GM04503 (cell line): ENCODE results near the gene CIROP.

Experiments
- DNase-seq: peaks from one replicate; pipeline ENCODE4 v3.0.0-alpha.2; 2012; ENCODE audit warnings: low read depth

CIROP gene

DNA sequence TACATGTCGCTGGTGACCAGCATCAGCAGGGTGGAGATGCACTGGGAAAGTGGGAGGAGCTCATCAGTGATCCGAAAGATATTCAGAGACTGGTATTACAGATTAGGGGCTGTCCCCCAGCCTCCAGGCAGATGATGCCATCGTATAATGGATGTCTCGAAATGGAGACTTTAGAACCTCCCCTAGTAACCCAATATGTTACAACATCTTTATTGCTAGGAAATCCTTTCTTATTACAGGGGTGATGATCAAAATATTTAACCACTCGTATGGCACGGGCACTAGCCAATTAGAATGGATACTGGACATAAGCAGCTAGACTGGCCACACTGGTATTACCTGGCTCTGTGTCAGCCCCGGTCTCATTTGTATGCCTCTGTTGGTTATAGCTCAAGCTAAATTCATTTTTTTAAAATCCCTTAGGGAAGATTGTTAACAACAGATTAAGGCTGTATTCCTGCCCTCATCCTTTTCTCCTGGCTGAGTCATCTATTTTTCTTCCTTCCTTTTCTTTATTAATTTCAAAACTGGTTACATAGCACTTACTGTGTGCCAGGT, 25.0 kb upstream of the CIROP start:
- DNase-seq: no peak

DNA sequence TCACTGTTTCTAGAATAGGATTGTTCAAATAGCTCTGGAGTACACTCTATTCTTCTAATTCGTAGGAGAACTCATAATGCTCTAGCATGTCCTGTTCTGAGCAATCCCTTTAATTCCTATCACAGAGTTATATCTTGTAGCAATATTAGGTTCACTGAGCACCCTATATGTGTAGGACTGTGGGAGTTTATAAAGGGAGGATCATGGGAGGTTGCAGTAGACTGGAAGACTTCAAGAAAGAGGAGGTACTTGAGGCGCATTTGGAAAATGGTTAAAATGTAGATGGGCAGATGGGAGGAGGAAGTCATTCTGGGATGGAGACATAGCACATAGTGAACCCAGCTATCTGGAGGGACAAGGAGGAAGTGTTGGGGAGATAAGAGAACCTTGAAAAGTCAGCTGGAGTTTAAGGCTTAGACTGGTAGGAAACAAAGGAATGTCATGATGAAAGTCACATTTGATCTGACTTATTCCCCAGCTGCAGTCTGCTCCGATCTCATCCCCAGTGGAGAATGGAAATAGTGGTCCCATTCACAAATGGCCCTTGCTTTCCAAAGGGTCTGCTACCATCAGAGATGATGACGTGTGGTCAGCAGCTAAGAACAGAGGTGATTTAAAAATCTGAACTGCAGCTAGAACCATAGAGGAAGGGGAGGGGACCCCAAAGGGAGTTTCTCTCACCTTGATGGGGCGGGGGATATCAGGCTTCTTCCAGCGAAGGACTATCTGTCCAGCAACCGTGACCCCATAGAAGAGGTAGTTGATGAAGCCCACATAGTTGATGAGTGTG, 24.4 kb upstream of the CIROP start:
- DNase-seq: no peak

DNA sequence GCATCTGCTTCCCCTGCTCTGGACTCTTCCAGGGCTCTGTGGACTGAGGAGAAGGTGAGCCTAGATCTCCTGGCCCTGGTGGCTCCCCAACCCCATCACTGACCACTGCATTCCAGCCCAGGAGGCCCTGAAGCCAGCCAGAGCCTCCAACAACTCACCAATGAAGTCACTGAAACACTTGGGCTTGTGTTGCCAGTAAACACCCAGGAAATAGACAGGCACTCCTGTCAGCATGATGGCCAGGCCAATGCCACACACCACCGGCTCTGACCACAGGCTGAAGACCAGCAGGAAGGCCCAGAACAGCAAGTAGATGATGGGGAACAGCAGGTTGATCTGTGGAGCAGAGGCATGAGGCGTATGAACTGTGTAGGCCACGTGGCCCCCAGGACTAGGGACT, 23.1 kb upstream of the CIROP start:
- no peak for DNase-seq

DNA sequence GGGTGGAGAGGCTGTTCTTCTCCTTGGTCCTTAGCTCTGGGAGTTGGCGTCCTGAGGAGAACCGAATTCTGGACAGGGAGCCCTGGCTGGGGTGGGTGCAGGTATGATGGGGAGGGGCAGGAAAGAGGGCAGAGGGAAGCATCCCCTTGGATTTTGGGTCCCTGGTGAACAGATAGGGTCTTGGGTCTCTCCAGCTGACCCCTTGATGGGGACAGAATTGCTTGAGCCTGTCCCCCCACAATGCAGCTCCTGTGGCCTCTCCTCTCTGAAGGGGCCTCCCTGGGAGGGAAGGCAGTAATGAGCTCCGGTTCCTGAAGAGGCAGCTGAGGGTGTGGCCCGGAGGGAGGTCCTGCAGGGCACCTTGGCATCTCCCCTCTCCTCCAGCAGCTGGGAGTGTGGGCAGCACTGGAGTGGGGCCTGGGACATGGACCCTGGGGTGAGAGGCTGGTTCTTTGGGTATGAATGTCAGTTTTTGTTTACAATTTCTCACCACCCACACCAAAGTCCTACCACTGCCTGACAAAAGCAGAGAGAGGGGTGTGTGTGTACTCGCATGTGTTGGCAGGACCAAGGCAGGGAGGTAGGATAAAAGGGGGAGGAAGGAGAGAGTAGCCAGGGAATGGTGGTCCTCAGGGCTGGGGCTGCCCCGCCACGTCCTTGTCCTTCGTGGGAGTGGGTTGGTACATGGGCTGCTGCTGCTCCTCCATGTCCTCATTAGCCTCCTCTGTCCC, 21.9 kb upstream of the CIROP start:
- no peak for DNase-seq

DNA sequence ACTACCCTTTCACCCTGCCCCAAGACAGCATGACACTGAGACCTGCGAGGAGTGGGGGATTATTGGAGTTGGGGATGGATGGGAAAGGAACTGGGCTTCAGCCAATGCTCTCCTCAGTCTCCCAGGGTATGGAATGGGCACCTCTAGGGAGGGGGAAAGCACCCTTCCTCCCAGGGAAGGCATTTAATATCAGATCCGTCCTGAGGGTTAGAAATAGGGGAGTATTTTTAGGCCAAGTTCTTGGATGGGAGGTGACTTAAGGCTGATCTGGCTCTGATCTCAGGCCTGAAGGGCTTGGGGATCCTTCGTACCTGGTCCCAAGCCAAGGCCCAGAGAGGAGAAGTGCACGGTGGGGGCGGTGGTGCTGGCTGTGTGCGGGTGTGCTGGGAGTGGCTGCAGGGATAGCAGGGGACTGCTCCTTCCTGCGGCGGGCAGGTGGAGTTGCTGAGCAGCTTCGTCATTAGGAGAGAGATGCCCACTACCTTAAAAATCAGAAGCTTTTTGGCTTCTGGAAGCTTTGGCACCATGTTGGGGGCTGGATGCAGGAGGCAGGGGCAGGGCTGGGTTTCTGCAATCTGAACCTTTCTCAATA, 21.2 kb upstream of the CIROP start:
- DNase-seq: no peak

DNA sequence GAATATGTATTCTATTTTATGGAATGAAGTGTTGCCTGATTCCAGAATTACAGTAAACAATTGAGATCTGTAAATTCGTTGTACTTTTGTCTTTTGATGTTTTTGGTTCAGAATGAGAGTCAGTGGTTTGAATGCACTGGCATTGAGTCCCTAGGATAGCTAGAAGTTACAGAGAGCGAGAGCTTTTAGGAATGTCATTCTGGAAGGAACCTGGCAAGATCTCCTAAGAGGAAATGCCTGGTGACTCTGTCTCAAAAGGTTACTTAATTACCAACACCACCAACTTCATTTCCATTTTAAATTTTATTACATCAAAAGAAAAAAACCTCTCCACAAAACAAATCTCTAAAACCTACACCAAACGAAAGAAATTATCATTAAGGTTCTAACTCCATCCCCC, 20.2 kb upstream of the CIROP start:
- DNase-seq: no peak

DNA sequence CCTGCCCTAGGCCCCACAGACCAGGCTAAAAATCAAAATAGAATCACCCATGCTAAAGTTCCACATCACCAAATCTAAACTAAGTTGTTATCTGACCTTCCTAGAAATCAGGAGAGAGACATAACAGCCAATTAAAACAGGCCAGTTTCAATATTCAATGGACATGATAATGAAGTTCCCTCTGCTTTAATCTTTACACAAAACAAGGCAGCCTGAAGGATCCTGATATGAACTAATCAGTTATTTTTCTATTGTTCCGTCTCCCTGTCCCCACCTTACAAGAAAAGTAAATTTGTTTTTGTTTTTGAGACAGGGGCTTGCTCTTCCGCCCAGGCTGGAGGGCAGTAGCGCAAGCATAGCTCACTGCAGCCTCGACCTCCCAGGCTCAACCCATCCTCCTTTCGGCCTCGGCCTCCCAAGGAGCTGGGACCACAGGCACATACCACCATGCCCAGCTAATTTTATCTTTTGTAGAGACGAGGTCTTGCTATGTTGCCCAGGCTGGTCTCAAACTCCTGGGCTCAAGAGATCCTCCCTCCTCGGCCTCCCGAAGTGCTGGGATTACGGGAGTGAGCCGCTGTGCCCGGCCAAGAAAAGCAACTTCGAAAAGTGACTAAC, 19.7 kb upstream of the CIROP start:
- DNase-seq: no peak

DNA sequence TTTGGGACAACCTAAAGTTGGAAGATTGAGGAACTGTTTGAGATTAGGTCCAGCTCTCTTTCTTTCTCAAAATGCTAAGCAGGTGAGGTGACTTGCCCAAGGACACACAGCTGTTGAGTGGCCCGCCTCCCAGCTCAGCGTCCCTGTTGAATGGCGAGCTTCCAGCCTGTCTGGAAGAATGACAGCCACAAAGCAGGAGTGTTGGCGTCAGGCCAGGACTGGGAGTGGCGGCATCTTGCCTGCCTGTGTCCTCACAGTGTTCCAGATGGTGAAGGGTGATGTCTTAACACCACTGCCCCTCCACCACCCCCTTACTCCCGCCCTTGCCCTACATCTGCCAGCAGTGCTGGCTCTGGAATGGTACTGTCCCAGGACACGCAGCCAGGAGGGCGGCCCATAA, 18.6 kb upstream of the CIROP start:
- DNase-seq: no peak

DNA sequence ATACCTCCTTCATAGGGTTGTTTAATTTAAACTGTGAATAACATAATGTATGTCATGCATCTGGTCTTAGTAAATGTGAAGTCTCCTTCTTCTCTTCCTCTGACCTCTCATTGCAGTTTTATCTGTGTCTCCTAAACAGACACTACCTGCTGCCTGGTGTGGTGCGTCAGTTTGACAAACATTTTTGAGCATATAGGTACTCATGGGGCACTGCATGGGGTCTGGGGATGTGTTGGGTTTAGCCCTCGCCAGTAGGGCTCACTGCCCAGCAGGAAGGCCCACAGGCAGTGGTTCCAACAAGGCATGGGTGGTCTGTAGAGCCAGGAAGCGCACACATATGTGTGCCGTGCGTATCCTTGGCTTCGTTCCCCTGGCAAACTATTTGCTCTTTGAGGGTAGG, 17.3 kb upstream of the CIROP start:
- DNase-seq: no peak

DNA sequence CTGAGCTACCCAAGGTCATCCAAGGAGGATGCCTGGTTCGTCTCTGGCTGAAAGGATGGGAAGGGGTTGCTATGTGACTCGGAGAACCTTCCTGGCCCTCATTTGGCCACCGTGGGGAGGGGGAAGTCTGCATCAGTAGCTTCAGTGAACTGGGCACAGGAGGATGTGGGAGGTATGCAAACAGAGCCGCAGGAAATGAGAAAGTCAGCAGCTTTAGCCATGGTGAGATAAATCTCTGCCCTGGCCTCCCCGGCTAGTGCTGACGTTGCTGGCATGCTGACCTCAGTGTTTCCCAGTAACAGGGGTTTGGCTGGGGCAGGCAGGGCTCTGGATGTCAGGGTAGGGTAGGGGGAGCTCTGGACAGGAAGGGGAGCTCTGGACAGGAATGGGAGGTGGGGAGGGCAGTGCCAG, 16.6 kb upstream of the CIROP start:
- DNase-seq: no peak

DNA sequence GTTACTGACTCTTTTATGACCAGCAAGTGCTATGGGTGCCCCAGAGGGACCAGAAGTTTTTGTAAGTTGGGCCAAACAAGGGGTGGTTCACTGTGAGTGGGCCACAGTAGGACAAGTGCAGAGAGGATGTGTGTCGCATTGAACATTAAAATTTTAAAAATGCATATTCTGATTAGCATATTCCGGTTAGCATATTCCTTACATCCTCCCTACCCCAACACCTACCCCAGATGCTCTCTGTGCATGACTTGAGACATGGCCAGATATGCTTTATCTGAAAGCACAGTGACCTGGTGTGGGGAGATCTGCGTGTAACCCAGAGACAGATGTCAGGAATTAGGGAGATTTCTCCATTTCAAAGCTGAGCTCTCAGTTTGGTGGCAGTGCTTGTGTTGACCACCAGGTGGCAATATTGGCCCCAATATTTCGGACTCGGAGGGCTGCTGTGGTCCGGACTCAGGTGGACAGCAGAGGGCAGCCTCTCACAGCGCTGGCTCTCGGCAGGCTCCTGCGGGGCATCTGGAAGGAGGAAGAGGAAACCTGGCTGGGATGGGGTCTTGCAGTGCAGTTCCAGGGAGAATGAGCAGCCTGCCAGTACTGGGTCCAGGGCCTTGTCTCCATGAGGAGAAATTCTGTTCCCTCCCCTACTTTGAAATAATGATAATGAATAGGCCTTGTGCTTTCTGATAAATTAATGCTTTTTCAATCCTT, 15.9 kb upstream of the CIROP start:
- DNase-seq: no peak

DNA sequence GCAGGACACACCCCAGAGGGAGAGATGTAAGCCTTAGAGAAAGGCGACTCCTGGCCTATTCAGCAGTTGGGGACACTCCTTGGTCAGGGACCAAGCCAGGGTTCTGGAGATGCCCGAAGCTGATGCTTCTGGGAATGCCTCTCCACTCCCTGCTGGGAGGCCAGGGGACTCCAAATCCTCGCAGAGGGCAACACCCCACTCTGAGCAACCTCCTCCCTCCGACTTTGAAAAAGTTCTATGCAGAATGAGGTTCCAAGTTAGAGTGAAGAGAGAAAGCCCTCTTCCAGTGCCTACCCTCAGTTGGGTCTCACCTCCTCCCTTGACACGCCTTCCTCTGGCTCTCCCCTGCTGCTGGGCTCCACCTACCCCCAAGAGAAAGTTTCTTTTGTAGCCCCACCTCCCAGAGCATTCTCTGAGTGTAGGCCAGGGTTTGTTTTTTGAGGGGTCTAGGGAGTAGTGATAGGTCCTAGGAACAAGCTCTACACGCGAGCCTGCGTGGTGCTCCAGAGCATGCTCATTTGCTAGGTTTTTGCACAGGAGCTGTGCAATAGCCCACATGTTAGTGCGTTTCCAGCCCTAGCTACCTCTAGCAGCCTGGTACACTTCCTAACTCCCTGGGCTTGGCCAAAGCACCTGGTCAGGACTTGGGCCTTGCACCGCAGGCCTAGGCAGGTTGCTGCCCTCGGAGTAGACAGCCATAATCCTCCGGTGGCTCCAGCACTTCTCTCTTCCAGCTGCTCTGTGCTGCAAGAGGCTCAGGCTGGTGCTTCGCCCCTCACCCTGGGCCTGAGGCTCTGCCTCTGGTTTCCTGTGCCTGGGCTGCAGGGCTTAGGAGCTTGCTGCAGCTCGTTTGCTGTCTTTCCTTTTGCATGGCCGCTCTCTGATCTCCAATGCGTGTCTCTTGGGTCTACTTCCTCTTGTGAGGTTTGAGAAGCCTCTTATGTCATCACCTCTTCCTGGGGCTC, 14.9 kb upstream of the CIROP start:
- DNase-seq: no peak

DNA sequence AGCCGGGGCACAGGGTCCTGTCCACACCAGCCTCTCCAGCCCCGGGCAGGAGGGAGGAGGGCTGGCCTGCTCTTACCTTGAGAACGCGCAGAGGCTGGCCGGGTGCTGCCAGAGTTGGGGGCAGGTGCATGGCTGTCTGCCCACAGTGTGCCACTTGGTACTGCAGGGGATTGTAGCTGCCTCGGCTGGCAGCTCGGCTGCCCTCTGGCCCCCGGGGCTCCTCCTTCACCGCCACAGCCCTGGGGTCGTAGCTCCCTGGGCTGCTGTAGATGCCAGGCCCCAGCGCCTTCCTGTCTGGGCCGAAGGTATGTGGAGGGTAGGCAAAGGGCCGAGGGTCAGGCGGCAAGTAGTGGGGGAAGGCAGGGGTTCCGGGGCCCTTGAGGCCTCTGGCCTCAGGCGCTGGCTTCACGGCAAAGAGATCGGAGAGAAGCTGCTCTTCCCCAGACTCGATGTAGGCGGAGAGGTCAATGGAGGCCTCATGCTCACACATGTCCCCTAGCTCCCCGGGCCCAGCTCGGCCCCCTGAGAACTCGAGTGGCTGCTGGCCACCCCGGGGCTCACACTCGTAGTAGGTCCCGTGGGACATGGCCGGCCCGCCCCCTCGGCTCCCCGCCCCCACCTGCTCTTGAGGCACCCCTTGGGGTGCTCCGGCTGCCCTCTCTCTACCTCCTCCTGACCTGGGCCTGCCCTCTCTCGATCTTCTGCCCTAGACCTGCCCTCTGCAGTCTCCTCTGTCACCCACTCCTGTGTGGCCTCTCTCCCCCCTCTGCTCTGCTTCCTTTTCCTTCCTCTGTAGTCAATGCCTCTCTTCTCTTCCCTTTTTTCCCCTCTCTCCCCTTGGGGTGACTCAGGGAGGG, 13.9 kb upstream of the CIROP start, which contains the start of gene CEBPE:
Gene CEBPE (minus strand): TSS at position 750 of the 857 bp plus-strand sequence. CDS start 164 bp downstream, at position 586.
- DNase-seq: no peak

DNA sequence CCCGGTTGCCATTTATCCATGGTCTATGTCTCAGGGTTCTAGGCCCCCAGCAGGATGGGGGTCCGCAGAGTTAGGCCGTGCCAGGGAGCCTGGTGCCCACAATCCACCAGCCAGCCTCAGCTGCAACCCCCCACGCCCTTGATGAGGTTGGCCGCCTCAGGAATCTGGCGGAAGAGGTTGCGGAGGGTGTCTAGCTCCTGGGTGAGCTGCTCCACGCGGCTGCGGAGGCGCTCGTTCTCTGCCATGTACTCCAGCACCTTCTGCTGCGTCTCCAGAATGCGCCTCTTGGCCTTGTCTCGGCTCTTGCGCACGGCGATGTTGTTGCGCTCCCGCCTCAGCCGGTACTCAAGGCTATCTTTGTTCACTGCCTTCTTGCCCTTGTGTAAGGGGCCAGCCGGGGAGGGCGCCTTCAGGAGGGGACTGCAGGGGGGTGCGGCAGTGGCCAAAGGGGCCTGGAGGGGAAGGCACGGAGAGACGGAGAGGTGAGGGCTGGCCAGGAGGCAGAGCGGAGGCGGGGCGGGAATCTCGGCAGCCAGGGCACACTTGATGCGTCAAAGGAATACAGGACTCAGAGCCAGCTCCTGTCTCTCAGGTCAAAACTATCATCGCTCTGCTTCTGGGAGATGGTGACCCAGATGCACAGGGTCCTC, 12.7 kb upstream of the CIROP start:
- no peak for DNase-seq

DNA sequence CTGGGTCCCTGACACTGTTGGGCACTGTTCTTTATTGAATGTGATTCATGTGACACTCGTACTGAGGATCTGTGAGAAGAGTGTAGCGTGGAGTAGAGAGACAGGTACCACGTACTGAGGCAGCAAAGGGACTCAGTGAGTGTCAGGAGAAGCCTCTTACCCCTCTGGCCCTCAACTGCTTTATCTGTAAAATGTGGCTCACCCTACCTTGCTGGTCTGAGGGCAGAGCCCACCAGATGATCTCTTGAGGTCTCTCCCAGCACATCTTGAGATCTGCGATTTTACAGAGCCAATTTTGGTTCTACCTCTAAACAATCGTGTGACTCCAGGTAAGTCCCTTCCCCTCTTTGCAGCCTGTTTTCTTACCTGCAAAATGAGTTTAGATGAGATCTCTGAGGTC, 11.1 kb upstream of the CIROP start:
- no peak for DNase-seq

DNA sequence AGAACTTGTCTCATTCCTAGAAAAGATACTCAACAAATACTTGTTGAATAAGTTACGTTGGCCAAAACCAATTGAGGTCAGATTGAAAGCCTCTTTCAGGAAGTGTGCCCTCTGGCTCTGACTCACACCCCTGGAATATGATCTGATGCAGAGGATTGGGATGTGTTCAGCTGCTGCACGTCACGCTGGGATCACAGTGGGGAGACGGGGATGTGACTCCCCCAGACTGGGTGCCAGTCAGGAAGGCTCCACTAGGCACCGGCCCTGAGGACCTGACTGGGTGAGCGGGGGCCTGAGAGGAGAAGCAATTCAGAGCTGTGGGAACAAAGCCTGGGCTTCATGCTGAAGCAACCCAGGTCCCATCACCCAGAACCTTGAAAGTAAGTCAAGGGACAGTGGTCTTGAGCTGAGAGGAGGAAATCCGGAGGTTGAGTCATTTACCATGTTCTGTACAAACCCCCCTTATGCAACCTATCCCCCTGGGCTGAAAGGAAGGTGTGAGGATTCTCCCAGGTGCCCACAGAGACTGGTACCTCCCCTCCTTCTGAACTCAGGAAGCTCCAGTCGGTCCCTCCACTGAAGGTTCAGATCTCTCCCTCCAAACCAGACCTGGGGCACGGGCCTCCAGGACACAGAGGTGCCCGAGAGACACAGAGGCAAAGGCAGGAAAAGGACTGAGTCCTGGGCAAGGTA, 10.4 kb upstream of the CIROP start:
- DNase-seq: peak; percentile 96

DNA sequence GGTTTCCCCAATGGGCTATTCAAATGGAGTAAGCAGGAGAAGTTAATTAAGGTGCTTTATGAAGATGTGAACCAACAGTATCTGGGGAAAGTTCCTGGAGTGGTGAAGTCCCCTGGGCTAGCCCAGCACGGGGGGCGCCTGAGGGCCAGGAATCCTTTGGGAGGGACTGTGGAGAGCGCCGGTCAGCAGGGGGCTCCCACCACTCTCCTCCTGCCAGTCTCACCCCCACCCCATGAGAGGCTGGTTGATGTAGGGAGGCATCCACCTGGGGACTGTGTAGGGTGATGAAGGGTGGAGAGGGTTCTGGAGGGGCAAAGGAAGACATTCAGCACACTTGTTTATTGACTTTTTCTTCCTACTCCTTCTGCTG, 9.9 kb upstream of the CIROP start:
- DNase-seq: no peak

DNA sequence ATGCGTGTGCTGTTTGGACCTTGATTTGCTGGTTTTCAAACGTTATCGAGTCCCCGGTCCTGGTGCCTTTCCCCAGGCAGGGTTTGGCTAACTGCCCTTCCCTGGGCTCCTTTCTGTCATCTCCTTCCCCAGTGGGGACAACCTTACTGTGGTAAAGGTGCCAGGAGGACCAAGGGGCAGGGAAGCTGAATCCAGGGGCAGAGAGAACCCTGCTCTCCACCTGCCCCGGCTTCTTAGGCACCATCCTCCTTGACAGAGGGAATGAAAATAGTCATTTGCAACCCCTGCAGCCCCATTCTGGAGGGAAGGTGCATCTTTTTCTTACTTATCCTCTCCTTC, 9.3 kb upstream of the CIROP start:
- no peak for DNase-seq
